GM13977 (cell line): Measurements from ENCODE around the gene ELL.
A peak's percentile ranks its signal among the peaks of the same experiment; 100 is the strongest.

ENCODE experiments used
- DNase-seq: peaks from one replicate; pipeline ENCODE4 v3.0.0; 2012; ENCODE audit warnings: low spot score
- CTCF ChIP-seq: IDR thresholded peaks from 2 replicates; pipeline ENCODE4 v1.5.1; 2012; ENCODE audit warnings: mild to moderate bottlenecking, control low read depth; ENCODE audit not compliant: insufficient read depth; ENCODE audit errors: extremely low read depth, missing control alignments
- in situ Hi-C: fragments of 300-500 bp; cut with MboI; formaldehyde crosslinking; loops from one replicate; pipeline ENCODE4 v1.12.0; 2022; ENCODE audit warnings: low sequenced_read_pairs, low pct_unique_long_range_greater_than_20kb, mixed read lengths, inconsistent platforms; ENCODE audit not compliant: unreplicated experiment

ELL gene

GRCh38 chr19:18438331-18439024 is 83.4 kb downstream of the ELL start:
- DNase-seq = no peak
- no peak for TF ChIP-seq CTCF
- in situ Hi-C loops = no loop called here

- in situ Hi-C loops = no loop called here
- no peak for TF ChIP-seq CTCF
- peak; percentile 83 for DNase-seq
These were observed 84.2 kb downstream of the ELL start, which contains the start of gene ISYNA1 for GRCh38 chr19:18437491-18438330. TSS of gene ISYNA1 (minus strand) at chr19:18438133. CDS start at chr19:18437979, 154 bp downstream.

- in situ Hi-C loops = no loop called here
- peak; percentile 97 for DNase-seq
- no peak for TF ChIP-seq CTCF
These were observed 85.0 kb downstream of the ELL start for GRCh38 chr19:18436671-18437490.

DNA sequence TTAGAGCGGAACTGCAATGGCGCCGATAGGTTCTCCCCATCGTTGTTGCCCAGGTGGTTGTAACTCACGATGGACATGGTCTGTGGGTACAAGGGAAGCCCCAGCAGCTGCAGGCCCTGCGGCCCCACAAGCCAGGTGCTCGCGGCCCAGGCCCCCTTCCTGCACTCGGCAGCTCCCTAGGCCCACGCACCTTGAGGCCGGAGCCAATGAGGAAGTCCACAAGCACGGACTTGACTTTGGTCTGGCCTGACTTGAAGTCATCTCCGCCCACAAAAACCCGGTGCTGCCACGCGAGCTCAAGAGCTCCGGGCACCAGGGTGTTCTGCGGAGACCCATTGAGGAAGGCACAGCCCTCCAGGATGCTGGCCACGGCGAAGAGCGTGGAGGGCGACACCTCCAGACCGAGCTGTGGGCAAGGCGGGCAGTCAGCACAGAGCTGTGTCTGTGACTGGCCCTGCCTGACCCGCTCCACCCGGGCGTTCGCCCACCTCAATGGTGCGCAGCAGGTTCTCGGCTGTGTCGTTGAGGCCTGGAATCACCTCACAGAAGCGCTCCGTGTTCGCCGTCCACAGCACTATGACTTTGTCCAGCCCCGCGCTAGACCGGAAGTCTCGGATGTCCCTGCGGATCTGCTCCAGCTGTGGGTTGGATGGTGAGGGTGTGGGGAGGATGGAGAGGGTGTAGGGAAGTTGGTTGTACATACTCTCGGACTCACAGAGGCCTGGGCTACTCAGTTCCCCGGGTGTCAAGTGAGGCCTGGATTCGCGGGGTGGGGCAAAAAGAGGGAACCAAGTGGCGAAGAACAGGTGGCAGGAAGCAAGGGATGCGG is 85.8 kb downstream of the ELL start:
- DNase-seq = no peak
- in situ Hi-C loops = no loop called here
- TF ChIP-seq CTCF = no peak

- in situ Hi-C loops = no loop called here
- no peak for TF ChIP-seq CTCF
- DNase-seq = no peak
These were observed 86.6 kb downstream of the ELL start for GRCh38 chr19:18435178-18435841.
